Measurements from ENCODE around the gene GTF2H1. TPM values are rescaled to one million over a fixed set of nuclear protein-coding genes. Genes with fewer than 3 reads are reported as not detected.

Gene GTF2H1
- total and polyA plus RNA-seq, 2 donors (not counting 1 experiment from before 2014, with no cell fraction given): 43.7 to 71.9 TPM

- H3K27me3 ChIP-seq (replicated peaks in 1 of 4; ENCODE audit: control extremely low read depth in 1 of 4, control insufficient read depth in 3 of 4, insufficient read depth in 4 of 4, low read length in 3 of 4): no peaks in the 10 kb centered on the region
- Mint-ChIP-seq H3K4me3 (no peak overlapping the region), H3K9me3 (ENCODE audit: insufficient read depth) (no peaks in the 10 kb centered on the region), H3K27me3 (no peaks in the 10 kb centered on the region), H3K4me1 (no peaks in the 10 kb centered on the region), H3K27ac (no peak overlapping the region)
- H3K9me3 ChIP-seq (ENCODE audit: control extremely low read depth in 1 of 3, control insufficient read depth in 2 of 3, insufficient read depth in 1 of 3, low read length in 2 of 3): no peaks in the 10 kb centered on the region
- peaks cover 1 to 26% of the 10 kb centered on the region in 2 experiments for H3K36me3 ChIP-seq (replicated peaks in 1 of 2; ENCODE audit: control extremely low read depth in 1 of 2, control insufficient read depth in 1 of 2, extremely low read depth in 1 of 2, insufficient read depth in 2 of 2, low read length in 1 of 2)
- no peak overlapping the region for H3K9ac ChIP-seq (ENCODE audit: low read length)
- WGBS (ENCODE audit: insufficient coverage): 70% methylated on average over 1 of the region's 2 CpGs
- ChIA-PET POLR2A (no interaction called here), CTCF (interaction anchor here (0.8 kb wide), 1 partner anchor 37 kb away, joined by 5 read pairs; no protein-coding TSS in a partner anchor)
- no peak overlapping the region for H3K4me3 ChIP-seq (ENCODE audit: control extremely low read depth in 1 of 5, extremely low read depth in 1 of 5, insufficient read depth in 1 of 5, low read depth in 2 of 5, low read length in 4 of 5)
- no peak for TF ChIP-seq EZH2 (IDR thresholded peaks at IDR 0.05; ENCODE audit: borderline replicate concordance, insufficient read depth, low read depth, low read length, poor library complexity, severe bottlenecking)
- no peak for TF ChIP-seq CTCF (IDR thresholded peaks at IDR 0.05)
- H3K4me2 ChIP-seq (replicated peaks; ENCODE audit: low read depth, low read length, poor library complexity, severe bottlenecking): no peak overlapping the region
- ATAC-seq (ENCODE audit: low read depth): no peak
- DNase-seq: no peak
- no peaks in the 10 kb centered on the region for H3K4me1 ChIP-seq (ENCODE audit: control insufficient read depth in 2 of 2, insufficient read depth in 2 of 2, low read length in 2 of 2)
- H2AFZ ChIP-seq (ENCODE audit: insufficient read depth, low read depth, low read length, poor library complexity, severe bottlenecking): no peak overlapping the region
- no peak overlapping the region for H3K27ac ChIP-seq (ENCODE audit: low read length in 2 of 2)
- no peaks in the 10 kb centered on the region for H3K79me2 ChIP-seq (ENCODE audit: control insufficient read depth, insufficient read depth, low read length)
- no peaks in the 10 kb centered on the region for H4K20me1 ChIP-seq (ENCODE audit: control insufficient read depth, insufficient read depth, low read length, poor library complexity, severe bottlenecking)
- intact Hi-C loops (cut with micrococcal nuclease): no loop called here
These were observed 47.0 kb downstream of the GTF2H1 start for GRCh38 chr11:18369398-18369797.

- intact Hi-C loops (cut with micrococcal nuclease): no loop called here
- H3K27me3 ChIP-seq (replicated peaks in 1 of 4; ENCODE audit: control extremely low read depth in 1 of 4, control insufficient read depth in 3 of 4, insufficient read depth in 4 of 4, low read length in 3 of 4): no peaks in the 10 kb centered on the region
- no CpG with 5 or more reads among the region's 2 CpGs for WGBS (ENCODE audit: insufficient coverage)
- H3K36me3 ChIP-seq (replicated peaks in 1 of 2; ENCODE audit: control extremely low read depth in 1 of 2, control insufficient read depth in 1 of 2, extremely low read depth in 1 of 2, insufficient read depth in 2 of 2, low read length in 1 of 2): peaks cover 0 to 11% of the 10 kb centered on the region in 2 experiments
- no peaks in the 10 kb centered on the region for H3K79me2 ChIP-seq (ENCODE audit: control insufficient read depth, insufficient read depth, low read length)
- no peak overlapping the region for H3K4me2 ChIP-seq (replicated peaks; ENCODE audit: low read depth, low read length, poor library complexity, severe bottlenecking)
- H3K9me3 ChIP-seq (ENCODE audit: control extremely low read depth in 1 of 3, control insufficient read depth in 2 of 3, insufficient read depth in 1 of 3, low read length in 2 of 3): no peaks in the 10 kb centered on the region
- H3K4me1 ChIP-seq (ENCODE audit: control insufficient read depth in 2 of 2, insufficient read depth in 2 of 2, low read length in 2 of 2): no peaks in the 10 kb centered on the region
- TF ChIP-seq CTCF (IDR thresholded peaks at IDR 0.05) (no peak), EZH2 (IDR thresholded peaks at IDR 0.05; ENCODE audit: borderline replicate concordance, insufficient read depth, low read depth, low read length, poor library complexity, severe bottlenecking) (no peak)
- DNase-seq (no peak), ATAC-seq (ENCODE audit: low read depth) (no peak)
- no peaks in the 10 kb centered on the region for H3K4me1 Mint-ChIP-seq
- H3K9ac ChIP-seq (ENCODE audit: low read length): no peak overlapping the region
- CTCF ChIA-PET: no interaction called here
- H3K27me3 Mint-ChIP-seq: no peaks in the 10 kb centered on the region
- POLR2A ChIA-PET: no interaction called here
- no peak overlapping the region for H3K4me3 ChIP-seq (ENCODE audit: control extremely low read depth in 1 of 5, extremely low read depth in 1 of 5, insufficient read depth in 1 of 5, low read depth in 2 of 5, low read length in 4 of 5)
- no peak overlapping the region for H3K27ac ChIP-seq (ENCODE audit: low read length in 2 of 2)
- H3K9me3 Mint-ChIP-seq (ENCODE audit: insufficient read depth): no peaks in the 10 kb centered on the region
- H2AFZ ChIP-seq (ENCODE audit: insufficient read depth, low read depth, low read length, poor library complexity, severe bottlenecking): no peak overlapping the region
- H4K20me1 ChIP-seq (ENCODE audit: control insufficient read depth, insufficient read depth, low read length, poor library complexity, severe bottlenecking): no peaks in the 10 kb centered on the region
- H3K4me3 Mint-ChIP-seq: no peak overlapping the region
- H3K27ac Mint-ChIP-seq: no peak overlapping the region
These were observed 48.9 kb downstream of the GTF2H1 start for GRCh38 chr11:18371279-18371678.
